Measurements from ENCODE around the gene MPC2.

MPC2 gene

GRCh38 chr1:167912294-167912693, 24.6 kb downstream of the MPC2 start:
- Histone ChIP-seq H2BK120ac (ENCODE audit: low read depth, low read length) (no peak overlapping the region), H3K4me2 (ENCODE audit: insufficient read depth, low read length, poor library complexity, severe bottlenecking) (no peak overlapping the region), H4K8ac (ENCODE audit: low read depth, low read length) (no peak overlapping the region), H3K14ac (ENCODE audit: low read length) (no peak overlapping the region), H3K4ac (ENCODE audit: low read length) (no peak overlapping the region), H2AK5ac (ENCODE audit: low read depth, low read length) (no peak overlapping the region), H2AFZ (ENCODE audit: low read length) (peak overlapping the region; percentile 51), H3K9me3 (replicated peaks in 1 of 2; ENCODE audit: control insufficient read depth in 2 of 2, insufficient read depth in 1 of 2, low read depth in 1 of 2, low read length in 2 of 2) (peaks cover 3 to 11% of the 10 kb centered on the region in 2 donors), H3K18ac (ENCODE audit: low read length) (no peak overlapping the region), H2BK5ac (ENCODE audit: low read length) (no peak overlapping the region), H3K36me3 (replicated peaks in 1 of 2; ENCODE audit: control insufficient read depth in 2 of 2, insufficient read depth in 2 of 2, low read length in 2 of 2) (peaks cover 1 to 2% of the 10 kb centered on the region in 2 donors), H4K91ac (ENCODE audit: low read depth, low read length, poor library complexity) (no peak overlapping the region), H2BK15ac (ENCODE audit: low read length) (no peak overlapping the region), H2BK12ac (ENCODE audit: low read length) (no peak overlapping the region), H3K27ac (replicated peaks; ENCODE audit: low read length) (no peak overlapping the region), H3K9ac (ENCODE audit: low read depth, low read length, poor library complexity) (no peak overlapping the region), H3K79me1 (ENCODE audit: low read depth, low read length) (no peaks in the 10 kb centered on the region), H3K23ac (ENCODE audit: low read depth, low read length, poor library complexity) (no peak overlapping the region), H3K4me1 (ENCODE audit: control insufficient read depth in 2 of 2, insufficient read depth in 1 of 2, low read depth in 1 of 2, low read length in 2 of 2) (no peaks in the 10 kb centered on the region), H3K27me3 (ENCODE audit: control insufficient read depth in 3 of 3, insufficient read depth in 3 of 3, low read depth in 1 of 3, low read length in 3 of 3) (no peaks in the 10 kb centered on the region), H3K4me3 (ENCODE audit: low read length in 2 of 2) (peak overlapping the region in 1 of 2 donors; percentile 58)
- DNase-seq (ENCODE audit: low spot score), result no peak
- no CpG with 5 or more reads among the region's 7 CpGs for WGBS, 2 donors (ENCODE audit: extremely low coverage in 2 of 2, insufficient read length in 2 of 2, insufficient replicate concordance in 1 of 2)

- no peak overlapping the region for H3K27ac ChIP-seq (replicated peaks; ENCODE audit: low read length)
- H3K9ac ChIP-seq (ENCODE audit: low read depth, low read length, poor library complexity), result no peak overlapping the region
- no peak overlapping the region for H2AK5ac ChIP-seq (ENCODE audit: low read depth, low read length)
- H4K91ac ChIP-seq (ENCODE audit: low read depth, low read length, poor library complexity), result no peak overlapping the region
- no peak overlapping the region for H4K8ac ChIP-seq (ENCODE audit: low read depth, low read length)
- peaks cover 3 to 11% of the 10 kb centered on the region in 2 donors for H3K9me3 ChIP-seq (replicated peaks in 1 of 2; ENCODE audit: control insufficient read depth in 2 of 2, insufficient read depth in 1 of 2, low read depth in 1 of 2, low read length in 2 of 2)
- H2BK12ac ChIP-seq (ENCODE audit: low read length), result no peak overlapping the region
- no peak overlapping the region for H2BK15ac ChIP-seq (ENCODE audit: low read length)
- no peaks in the 10 kb centered on the region for H3K27me3 ChIP-seq (ENCODE audit: control insufficient read depth in 3 of 3, insufficient read depth in 3 of 3, low read depth in 1 of 3, low read length in 3 of 3)
- H3K23ac ChIP-seq (ENCODE audit: low read depth, low read length, poor library complexity), result no peak overlapping the region
- WGBS, 2 donors (ENCODE audit: extremely low coverage in 2 of 2, insufficient read length in 2 of 2, insufficient replicate concordance in 1 of 2), result no CpG with 5 or more reads among the region's 8 CpGs
- no peak overlapping the region for H3K4me3 ChIP-seq (ENCODE audit: low read length in 2 of 2)
- no peak overlapping the region for H3K14ac ChIP-seq (ENCODE audit: low read length)
- no peak for DNase-seq (ENCODE audit: low spot score)
- H3K4ac ChIP-seq (ENCODE audit: low read length), result no peak overlapping the region
- H2BK5ac ChIP-seq (ENCODE audit: low read length), result no peak overlapping the region
- H3K36me3 ChIP-seq (replicated peaks in 1 of 2; ENCODE audit: control insufficient read depth in 2 of 2, insufficient read depth in 2 of 2, low read length in 2 of 2), result peaks cover 0 to 1% of the 10 kb centered on the region in 2 donors
- no peak overlapping the region for H3K18ac ChIP-seq (ENCODE audit: low read length)
- no peaks in the 10 kb centered on the region for H3K79me1 ChIP-seq (ENCODE audit: low read depth, low read length)
- no peak overlapping the region for H2BK120ac ChIP-seq (ENCODE audit: low read depth, low read length)
- no peak overlapping the region for H2AFZ ChIP-seq (ENCODE audit: low read length)
- H3K4me1 ChIP-seq (ENCODE audit: control insufficient read depth in 2 of 2, insufficient read depth in 1 of 2, low read depth in 1 of 2, low read length in 2 of 2), result no peaks in the 10 kb centered on the region
- H3K4me2 ChIP-seq (ENCODE audit: insufficient read depth, low read length, poor library complexity, severe bottlenecking), result no peak overlapping the region
Observed at GRCh38 chr1:167911413-167911812, 25.5 kb downstream of the MPC2 start.

- Histone ChIP-seq H3K27ac (replicated peaks; ENCODE audit: low read length) (no peak overlapping the region), H2BK120ac (ENCODE audit: low read depth, low read length) (no peak overlapping the region), H2BK15ac (ENCODE audit: low read length) (no peak overlapping the region), H3K36me3 (replicated peaks in 1 of 2; ENCODE audit: control insufficient read depth in 2 of 2, insufficient read depth in 2 of 2, low read length in 2 of 2) (peaks cover 0 to 1% of the 10 kb centered on the region in 2 donors), H3K9me3 (replicated peaks in 1 of 2; ENCODE audit: control insufficient read depth in 2 of 2, insufficient read depth in 1 of 2, low read depth in 1 of 2, low read length in 2 of 2) (peaks cover 3 to 11% of the 10 kb centered on the region in 2 donors), H3K27me3 (ENCODE audit: control insufficient read depth in 3 of 3, insufficient read depth in 3 of 3, low read depth in 1 of 3, low read length in 3 of 3) (no peaks in the 10 kb centered on the region), H3K23ac (ENCODE audit: low read depth, low read length, poor library complexity) (no peak overlapping the region), H3K4me1 (ENCODE audit: control insufficient read depth in 2 of 2, insufficient read depth in 1 of 2, low read depth in 1 of 2, low read length in 2 of 2) (peaks cover 1 to 4% of the 10 kb centered on the region in 2 donors), H3K79me1 (ENCODE audit: low read depth, low read length) (no peaks in the 10 kb centered on the region), H3K18ac (ENCODE audit: low read length) (no peak overlapping the region), H2AFZ (ENCODE audit: low read length) (no peak overlapping the region), H3K9ac (ENCODE audit: low read depth, low read length, poor library complexity) (no peak overlapping the region), H4K8ac (ENCODE audit: low read depth, low read length) (no peak overlapping the region), H2BK12ac (ENCODE audit: low read length) (no peak overlapping the region), H4K91ac (ENCODE audit: low read depth, low read length, poor library complexity) (no peak overlapping the region), H3K4me3 (ENCODE audit: low read length in 2 of 2) (no peak overlapping the region), H2AK5ac (ENCODE audit: low read depth, low read length) (no peak overlapping the region), H3K4ac (ENCODE audit: low read length) (no peak overlapping the region), H3K4me2 (ENCODE audit: insufficient read depth, low read length, poor library complexity, severe bottlenecking) (no peak overlapping the region), H2BK5ac (ENCODE audit: low read length) (no peak overlapping the region), H3K14ac (ENCODE audit: low read length) (no peak overlapping the region)
- DNase-seq (ENCODE audit: low spot score), result no peak
- no CpG with 5 or more reads among the region's 2 CpGs for WGBS, 2 donors (ENCODE audit: extremely low coverage in 2 of 2, insufficient read length in 2 of 2, insufficient replicate concordance in 1 of 2)
Observed at GRCh38 chr1:167910530-167910929, 26.3 kb downstream of the MPC2 start.

GRCh38 chr1:167909691-167910180, 27.1 kb downstream of the MPC2 start:
- Histone ChIP-seq H3K27me3 (ENCODE audit: control insufficient read depth in 3 of 3, insufficient read depth in 3 of 3, low read depth in 1 of 3, low read length in 3 of 3) (no peaks in the 10 kb centered on the region), H3K4me3 (ENCODE audit: low read length in 2 of 2) (no peak overlapping the region), H3K4ac (ENCODE audit: low read length) (no peak overlapping the region), H3K23ac (ENCODE audit: low read depth, low read length, poor library complexity) (no peak overlapping the region), H3K9me3 (replicated peaks in 1 of 2; ENCODE audit: control insufficient read depth in 2 of 2, insufficient read depth in 1 of 2, low read depth in 1 of 2, low read length in 2 of 2) (peaks cover 3 to 11% of the 10 kb centered on the region in 2 donors), H3K36me3 (replicated peaks in 1 of 2; ENCODE audit: control insufficient read depth in 2 of 2, insufficient read depth in 2 of 2, low read length in 2 of 2) (peaks cover 0 to 1% of the 10 kb centered on the region in 2 donors), H3K27ac (replicated peaks; ENCODE audit: low read length) (no peak overlapping the region), H3K18ac (ENCODE audit: low read length) (no peak overlapping the region), H4K8ac (ENCODE audit: low read depth, low read length) (no peak overlapping the region), H3K9ac (ENCODE audit: low read depth, low read length, poor library complexity) (no peak overlapping the region), H2BK5ac (ENCODE audit: low read length) (no peak overlapping the region), H4K91ac (ENCODE audit: low read depth, low read length, poor library complexity) (no peak overlapping the region), H2BK120ac (ENCODE audit: low read depth, low read length) (no peak overlapping the region), H2BK12ac (ENCODE audit: low read length) (no peak overlapping the region), H2BK15ac (ENCODE audit: low read length) (no peak overlapping the region), H3K4me2 (ENCODE audit: insufficient read depth, low read length, poor library complexity, severe bottlenecking) (no peak overlapping the region), H2AFZ (ENCODE audit: low read length) (no peak overlapping the region), H3K14ac (ENCODE audit: low read length) (no peak overlapping the region), H3K79me1 (ENCODE audit: low read depth, low read length) (no peaks in the 10 kb centered on the region), H3K4me1 (ENCODE audit: control insufficient read depth in 2 of 2, insufficient read depth in 1 of 2, low read depth in 1 of 2, low read length in 2 of 2) (peaks cover 3 to 6% of the 10 kb centered on the region in 2 donors), H2AK5ac (ENCODE audit: low read depth, low read length) (no peak overlapping the region)
- no CpG with 5 or more reads among the region's 6 CpGs for WGBS, 2 donors (ENCODE audit: extremely low coverage in 2 of 2, insufficient read length in 2 of 2, insufficient replicate concordance in 1 of 2)
- no peak for DNase-seq (ENCODE audit: low spot score)

All from neuronal stem cell (in vitro differentiated cells).